GM23338 (cell line): Measurements from ENCODE around the gene RAI14.

Source experiments
- CREB1 ChIP-seq: fragments of 250-450 bp; sonication (Bioruptor Pico); IDR thresholded peaks from 2 replicates; pipeline ENCODE4 v1.5.0; 2020; ENCODE audit warnings: low read depth, mild to moderate bottlenecking, moderate library complexity
- CTCF ChIP-seq, 2 experiments: fragments of 200-600 bp in 1 of 2; sonication (generic) in 1 of 2; conservative IDR thresholded peaks; 2 replicates each; pipeline versions ENCODE4 v1.5.1 to v1.6.1; 2016 to 2017; ENCODE audit warnings: antibody characterized with exemption in 2 of 2, low read depth in 2 of 2, mild to moderate bottlenecking in 2 of 2, moderate library complexity in 1 of 2
- ETS1 ChIP-seq: IDR thresholded peaks from 2 replicates; pipeline ENCODE4 v1.6.1; 2016; ENCODE audit warnings: antibody characterized with exemption
- EZH2 ChIP-seq: fragments of 200-600 bp; sonication (generic); IDR thresholded peaks from one replicate; pipeline ENCODE4 v1.8.0; 2017; ENCODE audit warnings: antibody characterized with exemption, mild to moderate bottlenecking, low read depth; ENCODE audit not compliant: unreplicated experiment
- EZH2phosphoT487 ChIP-seq: fragments of 200-600 bp; sonication (generic); IDR thresholded peaks from one replicate; pipeline ENCODE4 v1.8.1; 2018; ENCODE audit warnings: antibody characterized with exemption; ENCODE audit not compliant: unreplicated experiment
- JUNB ChIP-seq: IDR thresholded peaks from one replicate; pipeline ENCODE4 v1.6.1; 2016; ENCODE audit warnings: antibody characterized with exemption; ENCODE audit not compliant: unreplicated experiment
- NANOG ChIP-seq: IDR thresholded peaks from 2 replicates; pipeline ENCODE4 v1.6.1; 2016; ENCODE audit warnings: antibody characterized with exemption, borderline replicate concordance
- POLR2AphosphoS5 ChIP-seq: IDR thresholded peaks from 2 replicates; pipeline ENCODE4 v1.6.1; 2016; ENCODE audit warnings: antibody characterized with exemption, low read depth
- REST ChIP-seq: IDR thresholded peaks from one replicate; pipeline ENCODE4 v1.6.1; 2018; ENCODE audit warnings: antibody characterized with exemption; ENCODE audit not compliant: unreplicated experiment
- STAT1 ChIP-seq: IDR thresholded peaks from one replicate; pipeline ENCODE4 v1.6.1; 2016; ENCODE audit warnings: antibody characterized with exemption; ENCODE audit not compliant: unreplicated experiment
- ZNF114 ChIP-seq: fragments of 250-450 bp; sonication (Bioruptor Pico); IDR thresholded peaks from 2 replicates; pipeline ENCODE4 v1.5.0; 2020; ENCODE audit warnings: mild to moderate bottlenecking, moderate library complexity
- ZNF331 ChIP-seq: fragments of 250-450 bp; sonication (Bioruptor Pico); IDR thresholded peaks from 2 replicates; pipeline ENCODE4 v1.5.0; 2020; ENCODE audit warnings: low read depth, mild to moderate bottlenecking, moderate library complexity
- ZNF462 ChIP-seq: fragments of 250-450 bp; sonication (Bioruptor Pico); IDR thresholded peaks from 2 replicates; pipeline ENCODE4 v1.5.0; 2020; ENCODE audit warnings: mild to moderate bottlenecking, moderate library complexity

- TF ChIP-seq CTCF (conservative IDR thresholded peaks at IDR 0.05; ENCODE audit: low read depth in 2 of 2) = no peak
- TF ChIP-seq EZH2 = no peak
- TF ChIP-seq ZNF462 (CRISPR knock-in tag) = no peak
- no peak for TF ChIP-seq REST
- no peak for TF ChIP-seq EZH2phosphoT487
- TF ChIP-seq ETS1 = no peak
- TF ChIP-seq POLR2AphosphoS5 = no peak
- TF ChIP-seq CREB1 = no peak
- TF ChIP-seq STAT1 = no peak
- TF ChIP-seq ZNF114 (CRISPR knock-in tag) = no peak
- no peak for TF ChIP-seq JUNB
- no peak for TF ChIP-seq NANOG
- TF ChIP-seq ZNF331 (CRISPR knock-in tag) = no peak
These were observed 146.9 kb downstream of the RAI14 start for GRCh38 chr5:34802834-34803563.
